H9 (cell line): ENCODE measurements around the gene WDR82. TPM values are rescaled to one million over a fixed set of nuclear protein-coding genes. Genes with fewer than 3 reads are reported as not detected.

Source experiments
- DNase-seq: peaks from one replicate; pipeline ENCODE4 v3.0.0-alpha.2; 2017
- H2AFZ ChIP-seq: one replicate; pipeline ENCODE4 v1.6.1; 2013; ENCODE audit warnings: mild to moderate bottlenecking, low read length, control low read depth, moderate library complexity
- H2AK5ac ChIP-seq: 2 replicates; pipeline ENCODE4 v1.6.1; 2013; ENCODE audit warnings: low read length, control low read depth, mixed read lengths; ENCODE audit not compliant: insufficient read length
- H2BK120ac ChIP-seq: one replicate; pipeline ENCODE4 v1.6.1; 2013; ENCODE audit warnings: low read depth, mild to moderate bottlenecking, low read length, control low read depth, inconsistent platforms; ENCODE audit not compliant: poor library complexity, severe bottlenecking
- H2BK12ac ChIP-seq: 2 replicates; pipeline ENCODE4 v1.6.1; 2013; ENCODE audit warnings: low read length, control low read depth, mixed read lengths, low read depth; ENCODE audit not compliant: insufficient read length
- H2BK15ac ChIP-seq: 2 replicates; pipeline ENCODE4 v1.6.1; 2013; ENCODE audit warnings: low read depth, low read length, control low read depth
- H2BK20ac ChIP-seq: one replicate; pipeline ENCODE4 v1.6.1; 2013; ENCODE audit warnings: low read depth, mild to moderate bottlenecking, low read length, control low read depth, inconsistent platforms; ENCODE audit not compliant: poor library complexity, severe bottlenecking
- H2BK5ac ChIP-seq: 2 replicates; pipeline ENCODE4 v1.6.1; 2013; ENCODE audit warnings: low read length, control low read depth, mixed read lengths; ENCODE audit not compliant: insufficient read length
- H3K14ac ChIP-seq: 2 replicates; pipeline ENCODE4 v1.6.1; 2013; ENCODE audit warnings: low read length, control low read depth; ENCODE audit not compliant: insufficient read depth
- H3K18ac ChIP-seq: 2 replicates; pipeline ENCODE4 v1.6.1; 2013; ENCODE audit warnings: low read depth, mild to moderate bottlenecking, mixed read lengths, low read length, control low read depth; ENCODE audit not compliant: insufficient read length
- H3K23ac ChIP-seq: 2 replicates; pipeline ENCODE4 v1.6.1; 2013; ENCODE audit warnings: low read length, control low read depth, mixed read lengths, low read depth; ENCODE audit not compliant: insufficient read length
- H3K23me2 ChIP-seq: 2 replicates; pipeline ENCODE4 v1.6.1; 2013; ENCODE audit warnings: low read depth, mild to moderate bottlenecking, mixed read lengths, low read length, control low read depth; ENCODE audit not compliant: insufficient read length, poor library complexity, severe bottlenecking
- H3K27ac ChIP-seq: 2 replicates; pipeline ENCODE4 v1.5.1; 2013; ENCODE audit warnings: low read length, control low read depth, mixed read lengths, low read depth; ENCODE audit not compliant: insufficient read length
- H3K27me3 ChIP-seq: 2 replicates; pipeline ENCODE4 v1.6.1; 2013; ENCODE audit warnings: low read length, control low read depth, inconsistent platforms; ENCODE audit not compliant: insufficient read depth
- H3K4ac ChIP-seq: 2 replicates; pipeline ENCODE4 v1.6.1; 2013; ENCODE audit warnings: low read depth, mild to moderate bottlenecking, control low read depth, inconsistent platforms, low read length, moderate library complexity
- H3K4me1 ChIP-seq: 2 replicates; pipeline ENCODE4 v1.6.1; 2013; ENCODE audit warnings: low read length, control low read depth, inconsistent platforms; ENCODE audit not compliant: insufficient read depth
- H3K4me2 ChIP-seq: 2 replicates; pipeline ENCODE4 v1.6.1; 2013; ENCODE audit warnings: low read length, control low read depth, mixed read lengths; ENCODE audit not compliant: insufficient read length, insufficient read depth
- H3K56ac ChIP-seq: 2 replicates; pipeline ENCODE4 v1.6.1; 2013; ENCODE audit warnings: low read depth, mild to moderate bottlenecking, mixed read lengths, low read length, control low read depth; ENCODE audit not compliant: insufficient read length
- H3K79me1 ChIP-seq: 2 replicates; pipeline ENCODE4 v1.6.1; 2013; ENCODE audit warnings: low read depth, mild to moderate bottlenecking, moderate library complexity, low read length, control low read depth, inconsistent platforms; ENCODE audit not compliant: insufficient read depth, poor library complexity, severe bottlenecking
- H3K79me2 ChIP-seq: 2 replicates; pipeline ENCODE4 v1.6.1; 2013; ENCODE audit warnings: low read length, control low read depth, inconsistent platforms; ENCODE audit not compliant: insufficient read depth
- H3K9ac ChIP-seq: 2 replicates; pipeline ENCODE4 v1.6.1; 2013; ENCODE audit warnings: low read length, control low read depth, mixed read lengths; ENCODE audit not compliant: insufficient read length; ENCODE audit errors: extremely low read depth
- H3K9me3 ChIP-seq: one replicate; pipeline ENCODE4 v1.6.1; 2013; ENCODE audit warnings: low read depth, low read length, inconsistent platforms; ENCODE audit not compliant: control insufficient read depth
- H3T11ph ChIP-seq: one replicate; pipeline ENCODE4 v1.6.1; 2013; ENCODE audit warnings: mild to moderate bottlenecking, low read length, control low read depth, inconsistent platforms
- H4K20me1 ChIP-seq: one replicate; pipeline ENCODE4 v1.6.1; 2013; ENCODE audit not compliant: control insufficient read depth, insufficient read length, insufficient read depth
- H4K5ac ChIP-seq: 2 replicates; pipeline ENCODE4 v1.6.1; 2013; ENCODE audit warnings: low read depth, mild to moderate bottlenecking, mixed read lengths, low read length, control low read depth; ENCODE audit not compliant: insufficient read length
- H4K8ac ChIP-seq: replicated peaks from 2 replicates; pipeline ENCODE4 v1.6.1; 2013; ENCODE audit warnings: low read length, control low read depth, mixed read lengths, low read depth; ENCODE audit not compliant: insufficient read length
- H4K91ac ChIP-seq: 2 replicates; pipeline ENCODE4 v1.6.1; 2013; ENCODE audit warnings: low read depth, mild to moderate bottlenecking, moderate library complexity, mixed read lengths, low read length, control low read depth; ENCODE audit not compliant: insufficient read length
- H3K27ac Mint-ChIP-seq, 3 experiments: 2 replicates in 2 of 3; 3 replicates in 1 of 3; pipeline ENCODE4 v1.8.0; 2020 to 2021; ENCODE audit warnings: mixed read lengths in 3 of 3, mild to moderate bottlenecking in 1 of 3, moderate library complexity in 1 of 3
- H3K27me3 Mint-ChIP-seq: 2 replicates; pipeline ENCODE4 v1.8.0; 2021; ENCODE audit warnings: low read depth, mild to moderate bottlenecking, moderate library complexity, mixed read lengths
- H3K36me3 Mint-ChIP-seq, 3 experiments: 2 replicates in 2 of 3; 3 replicates in 1 of 3; pipeline ENCODE4 v1.8.0; 2020 to 2021; ENCODE audit warnings: low read depth in 3 of 3, mixed read lengths in 3 of 3; ENCODE audit not compliant: insufficient read depth in 1 of 3
- H3K4me1 Mint-ChIP-seq, 2 experiments: 2 replicates each; pipeline ENCODE4 v1.8.0; 2020; ENCODE audit warnings: mixed read lengths in 2 of 2
- H3K4me3 Mint-ChIP-seq, 2 experiments: 2 replicates in 1 of 2; 3 replicates in 1 of 2; pipeline ENCODE4 v1.8.0; 2020 to 2021; ENCODE audit warnings: mild to moderate bottlenecking in 2 of 2, mixed read lengths in 2 of 2, moderate library complexity in 1 of 2
- H3K9me3 Mint-ChIP-seq, 2 experiments: 2 replicates in 1 of 2; 3 replicates in 1 of 2; pipeline ENCODE4 v1.8.0; 2020; ENCODE audit warnings: mild to moderate bottlenecking in 2 of 2, mixed read lengths in 2 of 2, moderate library complexity in 1 of 2
- WGBS: extraction: QIAGEN DNeasy Blood & Tissue Kit; methylation state at CpG from one replicate; pipeline ENCODE4 v1.1.7; 2013; ENCODE audit warnings: missing lambda C conversion rate, low lambda C conversion rate, mixed read lengths; ENCODE audit not compliant: insufficient read length; ENCODE audit errors: extremely low coverage; 5-methylcytosine and 5-hydroxymethylcytosine counted together
- total RNA-seq: library from RNA; stranded (reverse); gene quantifications from 2 replicates; pipeline ENCODE4 v1.2.1, GENCODE V29; 2021
- TF ChIP-seq, protein P1 (sequence below): fragments of 200-600 bp; sonication (generic); conservative IDR thresholded peaks from 3 replicates; pipeline ENCODE4 v1.8.0; 2021; ENCODE audit warnings: antibody characterized with exemption, mild to moderate bottlenecking

Gene WDR82
- total RNA-seq, 1 experiment from 2014 or later, result 83.1 TPM

- Histone ChIP-seq H3K4ac (no peak overlapping the region), H2BK5ac (no peak overlapping the region), H4K5ac (no peak overlapping the region), H3K4me1 (no peaks in the 10 kb centered on the region), H3K14ac (no peak overlapping the region), H3K79me2 (no peaks in the 10 kb centered on the region), H4K20me1 (no peaks in the 10 kb centered on the region), H2AK5ac (no peak overlapping the region), H3K9ac (no peak overlapping the region), H2BK12ac (no peak overlapping the region), H3K27me3 (peaks cover 2% of the 10 kb centered on the region; the same call in 1 of the 2 replicates), H3K4me2 (no peak overlapping the region), H4K8ac (no peak overlapping the region), H2BK120ac (no peak overlapping the region), H3K27ac (no peak overlapping the region), H3K9me3 (no peaks in the 10 kb centered on the region), H2BK15ac (no peak overlapping the region), H3K56ac (no peak overlapping the region), H3K23me2 (peaks cover 6% of the 10 kb centered on the region), H4K91ac (no peak overlapping the region), H3K79me1 (no peaks in the 10 kb centered on the region), H3K18ac (no peak overlapping the region), H2AFZ (no peak overlapping the region), H2BK20ac (no peak overlapping the region), H3K23ac (no peak overlapping the region), H3T11ph (no peak overlapping the region)
- TF ChIP-seq, protein P1, sequence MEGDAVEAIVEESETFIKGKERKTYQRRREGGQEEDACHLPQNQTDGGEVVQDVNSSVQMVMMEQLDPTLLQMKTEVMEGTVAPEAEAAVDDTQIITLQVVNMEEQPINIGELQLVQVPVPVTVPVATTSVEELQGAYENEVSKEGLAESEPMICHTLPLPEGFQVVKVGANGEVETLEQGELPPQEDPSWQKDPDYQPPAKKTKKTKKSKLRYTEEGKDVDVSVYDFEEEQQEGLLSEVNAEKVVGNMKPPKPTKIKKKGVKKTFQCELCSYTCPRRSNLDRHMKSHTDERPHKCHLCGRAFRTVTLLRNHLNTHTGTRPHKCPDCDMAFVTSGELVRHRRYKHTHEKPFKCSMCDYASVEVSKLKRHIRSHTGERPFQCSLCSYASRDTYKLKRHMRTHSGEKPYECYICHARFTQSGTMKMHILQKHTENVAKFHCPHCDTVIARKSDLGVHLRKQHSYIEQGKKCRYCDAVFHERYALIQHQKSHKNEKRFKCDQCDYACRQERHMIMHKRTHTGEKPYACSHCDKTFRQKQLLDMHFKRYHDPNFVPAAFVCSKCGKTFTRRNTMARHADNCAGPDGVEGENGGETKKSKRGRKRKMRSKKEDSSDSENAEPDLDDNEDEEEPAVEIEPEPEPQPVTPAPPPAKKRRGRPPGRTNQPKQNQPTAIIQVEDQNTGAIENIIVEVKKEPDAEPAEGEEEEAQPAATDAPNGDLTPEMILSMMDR, result no peak
- Mint-ChIP-seq H3K9me3 (no peaks in the 10 kb centered on the region), H3K4me3 (no peak overlapping the region), H3K4me1 (peaks cover 5 to 10% of the 10 kb centered on the region in 2 experiments), H3K27ac (no peak overlapping the region), H3K36me3 (no peaks in the 10 kb centered on the region; a peak in 1 of 7 replicates), H3K27me3 (peaks cover 32% of the 10 kb centered on the region)
- no peak for DNase-seq
- WGBS, result no CpG with 5 or more reads among the region's 5 CpGs
These were observed 43.0 kb upstream of the WDR82 start for GRCh38 chr3:52321481-52321880.
